Spleen (tissue), 7 donors: ENCODE data around the gene ITGB8.

ENCODE experiments used
- POLR2A ChIP-seq, 3 donors: fragments of 450-650 bp; IDR thresholded peaks; one replicate each; pipeline ENCODE4 v1.5.1; 2017; ENCODE audit warnings: antibody characterized with exemption in 3 of 3, mild to moderate bottlenecking in 1 of 3
- POLR2AphosphoS5 ChIP-seq, 3 donors: sonication (generic); formaldehyde crosslinking; IDR thresholded peaks; one replicate each; pipeline ENCODE4 v1.5.1; 2017; ENCODE audit warnings: antibody characterized with exemption in 3 of 3
- TF ChIP-seq, protein P1 (sequence below), 11 experiments: fragments of 200-600 bp in 7 of 11; fragments of 450-650 bp in 4 of 11; sonication (generic) in 4 of 11; IDR thresholded peaks in 8 of 11; conservative IDR thresholded peaks in 3 of 11; 1 replicate in 7 of 11; 2 replicates in 4 of 11; pipeline versions ENCODE4 v1.4.0 to v1.8.0; 2016 to 2021; ENCODE audit warnings: antibody characterized with exemption in 11 of 11, inconsistent platforms in 4 of 11, mild to moderate bottlenecking in 1 of 11
- donor health status: DM: no; HTN: no; CAD: no; lungs with moderate emphysema.
- donor health status: DM: no; HTN: no; CAD: no.
- donor health status: DM: no; HTN: no; CAD: no.

DNA sequence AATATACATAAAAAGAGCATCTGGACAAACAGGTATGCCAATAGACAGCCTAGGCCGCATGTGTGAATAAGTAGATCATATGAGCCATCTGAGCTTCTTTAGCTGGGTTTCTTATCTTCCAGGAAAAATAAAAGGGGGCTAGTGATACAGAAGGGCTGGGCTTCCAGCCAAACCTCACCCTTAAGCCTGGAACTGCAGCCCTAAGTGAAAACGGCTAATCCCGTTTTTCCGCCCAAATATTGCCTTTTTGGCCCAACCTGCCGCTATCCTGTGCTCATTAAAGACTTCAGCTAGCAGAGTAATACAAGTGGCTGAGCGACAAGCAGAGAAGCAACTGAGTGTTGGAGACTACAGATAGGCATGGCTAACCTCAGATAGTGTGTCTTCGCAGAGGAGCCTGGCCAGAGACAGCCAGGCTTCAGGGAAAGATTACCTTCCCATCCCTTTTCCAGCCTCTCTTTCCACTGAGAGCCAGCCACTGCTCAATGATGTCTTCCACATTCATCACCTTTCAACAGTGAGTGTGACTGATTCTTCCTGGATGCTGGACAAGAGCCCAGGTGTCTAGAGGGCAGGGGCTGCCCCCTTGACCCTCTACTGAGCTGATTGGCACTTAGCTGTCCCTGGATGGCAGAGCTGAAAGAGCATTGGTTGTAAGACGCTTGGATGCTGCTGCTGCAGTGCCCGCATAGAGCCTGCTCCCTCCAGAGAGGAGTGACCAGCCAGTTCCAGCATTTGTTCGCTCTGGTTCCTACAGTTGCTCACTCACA lies 108.9 kb downstream of the ITGB8 start:
- TF ChIP-seq, protein P1, sequence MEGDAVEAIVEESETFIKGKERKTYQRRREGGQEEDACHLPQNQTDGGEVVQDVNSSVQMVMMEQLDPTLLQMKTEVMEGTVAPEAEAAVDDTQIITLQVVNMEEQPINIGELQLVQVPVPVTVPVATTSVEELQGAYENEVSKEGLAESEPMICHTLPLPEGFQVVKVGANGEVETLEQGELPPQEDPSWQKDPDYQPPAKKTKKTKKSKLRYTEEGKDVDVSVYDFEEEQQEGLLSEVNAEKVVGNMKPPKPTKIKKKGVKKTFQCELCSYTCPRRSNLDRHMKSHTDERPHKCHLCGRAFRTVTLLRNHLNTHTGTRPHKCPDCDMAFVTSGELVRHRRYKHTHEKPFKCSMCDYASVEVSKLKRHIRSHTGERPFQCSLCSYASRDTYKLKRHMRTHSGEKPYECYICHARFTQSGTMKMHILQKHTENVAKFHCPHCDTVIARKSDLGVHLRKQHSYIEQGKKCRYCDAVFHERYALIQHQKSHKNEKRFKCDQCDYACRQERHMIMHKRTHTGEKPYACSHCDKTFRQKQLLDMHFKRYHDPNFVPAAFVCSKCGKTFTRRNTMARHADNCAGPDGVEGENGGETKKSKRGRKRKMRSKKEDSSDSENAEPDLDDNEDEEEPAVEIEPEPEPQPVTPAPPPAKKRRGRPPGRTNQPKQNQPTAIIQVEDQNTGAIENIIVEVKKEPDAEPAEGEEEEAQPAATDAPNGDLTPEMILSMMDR (IDR thresholded peaks at IDR 0.05 in 8 of 11, conservative IDR thresholded peaks at IDR 0.05 in 3 of 11): no peak
- TF ChIP-seq POLR2A (IDR thresholded peaks at IDR 0.05) (no peak), POLR2AphosphoS5 (IDR thresholded peaks at IDR 0.05) (no peak)
